LNCAP (cell line): ENCODE data around the gene ECE2.

Experiments
- CTCF ChIP-seq: fragments of 450-650 bp; IDR thresholded peaks from 2 replicates; pipeline ENCODE4 v1.5.1; 2017; ENCODE audit warnings: mild to moderate bottlenecking

The ECE2 gene

GRCh38 chr3:184284696-184285095 is 8.9 kb downstream of the ECE2 start:
- peak; percentile 66 for TF ChIP-seq CTCF

GRCh38 chr3:184289426-184289938 is 13.7 kb downstream of the ECE2 start:
- peak; percentile 76 for TF ChIP-seq CTCF

- TF ChIP-seq CTCF = no peak
These were observed 14.5 kb downstream of the ECE2 start for GRCh38 chr3:184290331-184290730.

- TF ChIP-seq CTCF = no peak
These were observed 15.4 kb downstream of the ECE2 start for GRCh38 chr3:184291044-184291737.

GRCh38 chr3:184291738-184292445 is 16.1 kb downstream of the ECE2 start:
- no peak for TF ChIP-seq CTCF

- no peak for TF ChIP-seq CTCF
These were observed 19.9 kb downstream of the ECE2 start for GRCh38 chr3:184295771-184296170.

- TF ChIP-seq CTCF = no peak
These were observed 20.8 kb downstream of the ECE2 start for GRCh38 chr3:184296616-184297015.
